IMR-90 (cell line): Measurements from ENCODE around the gene PDGFA. TPM values are rescaled to one million over a fixed set of nuclear protein-coding genes. Genes with fewer than 3 reads are reported as not detected.

Source experiments
- ATAC-seq: fragments of 200-7000 bp; cut with Tn5 transposase; 2 replicates; pipeline ENCODE4 v1.9.1; 2020; ENCODE audit warnings: low read depth, mild to moderate bottlenecking, moderate library complexity
- BruUV-seq: library from RNA; stranded (reverse); fragments of 400-500 nt; replicated peaks from 2 replicates; lab custom pipeline; 2021; lab: Mats Ljungman, UMichigan
- CTCF ChIA-PET: fragments of 300-600 bp; formaldehyde crosslinking; extraction: SDS; loops from one replicate; lab custom pipeline; 2021; ENCODE audit warnings: antibody characterized with exemption; lab: Yijun Ruan, JAX
- POLR2A ChIA-PET: fragments of 300-600 bp; sonication (Branson Sonifier 250); formaldehyde crosslinking; loops from one replicate; lab custom pipeline; 2022; ENCODE audit warnings: antibody characterized with exemption; ENCODE audit not compliant: unreplicated experiment; lab: Charles Lee
- DNase-seq: peaks from one replicate; pipeline ENCODE4 v3.0.0; 2013
- H2AFZ ChIP-seq: replicated peaks from 2 replicates; pipeline ENCODE3; 2013; ENCODE audit warnings: low read length, mild to moderate bottlenecking; ENCODE audit not compliant: poor library complexity
- H2AK5ac ChIP-seq: 2 replicates; pipeline ENCODE4 v1.6.1; 2013; ENCODE audit warnings: low read depth, low read length, inconsistent platforms
- H2AK9ac ChIP-seq: replicated peaks from 2 replicates; pipeline ENCODE3; 2013; ENCODE audit warnings: mild to moderate bottlenecking, low read depth, low read length, moderate library complexity; ENCODE audit not compliant: poor library complexity
- H2BK120ac ChIP-seq: 2 replicates; pipeline ENCODE4 v1.6.1; 2013; ENCODE audit warnings: low read depth, low read length, inconsistent platforms
- H2BK15ac ChIP-seq: 3 replicates; pipeline ENCODE4 v1.6.1; 2013; ENCODE audit warnings: low read depth, low read length, inconsistent platforms
- H2BK20ac ChIP-seq: 2 replicates; pipeline ENCODE4 v1.6.1; 2013; ENCODE audit warnings: low read depth, mild to moderate bottlenecking, inconsistent platforms, low read length, moderate library complexity
- H2BK5ac ChIP-seq: 2 replicates; pipeline ENCODE4 v1.6.1; 2013; ENCODE audit warnings: mild to moderate bottlenecking, low read depth, low read length, inconsistent platforms; ENCODE audit not compliant: poor library complexity, severe bottlenecking
- H3K14ac ChIP-seq: replicated peaks from 2 replicates; pipeline ENCODE4 v1.6.1; 2013; ENCODE audit warnings: low read depth, low read length, inconsistent platforms
- H3K18ac ChIP-seq: 2 replicates; pipeline ENCODE4 v1.6.1; 2013; ENCODE audit warnings: low read depth, low read length, control low read depth
- H3K23ac ChIP-seq: 2 replicates; pipeline ENCODE4 v1.6.1; 2013; ENCODE audit warnings: low read depth, low read length, inconsistent platforms
- H3K27ac ChIP-seq: 2 replicates; pipeline ENCODE4 v1.5.1; 2013; ENCODE audit warnings: mild to moderate bottlenecking, control low read depth, low read length; ENCODE audit not compliant: insufficient read depth
- H3K27me3 ChIP-seq: 2 replicates; pipeline ENCODE4 v1.6.1; 2013; ENCODE audit warnings: low read length; ENCODE audit not compliant: control insufficient read depth, insufficient read depth
- H3K36me3 ChIP-seq: 2 replicates; pipeline ENCODE4 v1.6.1; 2013; ENCODE audit warnings: low read length, mixed read lengths; ENCODE audit not compliant: control insufficient read depth, insufficient read depth
- H3K4ac ChIP-seq: 2 replicates; pipeline ENCODE4 v1.6.1; 2013; ENCODE audit warnings: low read depth, low read length, inconsistent platforms
- H3K4me1 ChIP-seq: 2 replicates; pipeline ENCODE4 v1.6.1; 2013; ENCODE audit warnings: low read length, mixed read lengths; ENCODE audit not compliant: control insufficient read depth, insufficient read depth
- H3K4me2 ChIP-seq: 2 replicates; pipeline ENCODE4 v1.6.1; 2013; ENCODE audit warnings: low read depth, mild to moderate bottlenecking, control low read depth, low read length, moderate library complexity
- H3K4me3 ChIP-seq: 2 replicates; pipeline ENCODE4 v1.5.1; 2013; ENCODE audit warnings: low read depth, mild to moderate bottlenecking, control low read depth, low read length, moderate library complexity; ENCODE audit not compliant: insufficient read depth
- H3K56ac ChIP-seq: 2 replicates; pipeline ENCODE4 v1.6.1; 2013; ENCODE audit warnings: low read length, inconsistent platforms; ENCODE audit not compliant: insufficient read depth; ENCODE audit errors: extremely low read depth
- H3K79me1 ChIP-seq, 2 experiments: 2 replicates each; pipeline ENCODE4 v1.6.1; 2013; ENCODE audit warnings: low read length in 2 of 2, inconsistent platforms in 1 of 2, low read depth in 1 of 2
- H3K9ac ChIP-seq: 2 replicates; pipeline ENCODE4 v1.6.1; 2013; ENCODE audit warnings: low read depth, low read length, control low read depth
- H3K9me1 ChIP-seq: 2 replicates; pipeline ENCODE4 v1.6.1; 2013; ENCODE audit warnings: low read length, inconsistent platforms; ENCODE audit not compliant: insufficient read depth
- H3K9me3 ChIP-seq: 2 replicates; pipeline ENCODE4 v1.6.1; 2013; ENCODE audit warnings: low read length; ENCODE audit not compliant: control insufficient read depth, insufficient read depth
- H4K20me1 ChIP-seq: 2 replicates; pipeline ENCODE4 v1.6.1; 2013; ENCODE audit warnings: low read length, inconsistent platforms; ENCODE audit not compliant: insufficient read depth
- H4K5ac ChIP-seq: 2 replicates; pipeline ENCODE4 v1.6.1; 2013; ENCODE audit warnings: mild to moderate bottlenecking, low read depth, low read length, control low read depth
- H4K8ac ChIP-seq, 2 experiments: 2 replicates each; pipeline ENCODE4 v1.6.1; 2013; ENCODE audit warnings: low read depth in 2 of 2, low read length in 2 of 2, control low read depth in 1 of 2, inconsistent platforms in 1 of 2
- H4K91ac ChIP-seq: 2 replicates; pipeline ENCODE4 v1.6.1; 2013; ENCODE audit warnings: low read depth, low read length, inconsistent platforms; ENCODE audit not compliant: insufficient read depth
- BHLHE40 ChIP-seq: fragments of 150-350 bp; IDR thresholded peaks from 2 replicates; pipeline ENCODE4 v1.6.1; 2016; ENCODE audit warnings: mild to moderate bottlenecking, low read depth, low read length
- MAZ ChIP-seq: IDR thresholded peaks from 2 replicates; pipeline ENCODE4 v1.6.1; 2012; ENCODE audit warnings: low read depth, mild to moderate bottlenecking, low read length, improper control_type of control experiment, moderate library complexity, borderline replicate concordance
- MXI1 ChIP-seq: IDR thresholded peaks from 2 replicates; pipeline ENCODE4 v1.6.1; 2012; ENCODE audit warnings: low read depth, mild to moderate bottlenecking, low read length, moderate library complexity, borderline replicate concordance
- POLR2A ChIP-seq: IDR thresholded peaks from 2 replicates; pipeline ENCODE4 v1.6.1; 2012; ENCODE audit warnings: mild to moderate bottlenecking, low read depth, low read length
- RCOR1 ChIP-seq: IDR thresholded peaks from 2 replicates; pipeline ENCODE4 v1.6.1; 2012; ENCODE audit warnings: mild to moderate bottlenecking, low read length, improper control_type of control experiment; ENCODE audit not compliant: insufficient replicate concordance
- SMC3 ChIP-seq: fragments of 150-350 bp; IDR thresholded peaks from 2 replicates; pipeline ENCODE4 v1.6.1; 2016; ENCODE audit warnings: low read depth, mild to moderate bottlenecking, antibody characterized with exemption, low read length, moderate library complexity
- WGBS, 2 experiments: methylation state at CpG; one replicate each; pipeline versions ENCODE4 v1.1.5 to v1.1.7; 2013; ENCODE audit warnings: missing lambda C conversion rate in 2 of 2; ENCODE audit not compliant: insufficient read length in 1 of 2; ENCODE audit errors: extremely low coverage in 2 of 2; 5-methylcytosine and 5-hydroxymethylcytosine counted together
- dilution Hi-C: fragments of 300-500 bp; cut with HindIII; formaldehyde crosslinking; loops from one replicate; pipeline ENCODE4 v1.14.3; 2018; ENCODE audit warnings: low sequenced_read_pairs; ENCODE audit not compliant: unreplicated experiment
- in situ Hi-C: fragments of 300-500 bp; cut with MboI; formaldehyde crosslinking; loops from 3 replicates; pipeline ENCODE4 v1.14.3; 2019; ENCODE audit warnings: low sequenced_read_pairs, inconsistent platforms, mixed read lengths
- intact Hi-C: fragments of 100-400 bp; cut with micrococcal nuclease; formaldehyde crosslinking; loops from 2 replicates; pipeline ENCODE4 v1.10.0; 2022
- polyA plus RNA-seq, 3 experiments: library from polyadenylated mRNA; depleted of rRNA; stranded (reverse); fragments of >200 nt; gene quantifications; 2 replicates each; pipeline ENCODE4 v1.2.3, GENCODE V29; 2012; ENCODE audit warnings: low replicate concordance in 1 of 3
- total RNA-seq: library from RNA; depleted of rRNA; stranded (reverse); fragments of >200 nt; gene quantifications from 2 replicates; pipeline ENCODE4 v1.2.3, GENCODE V29; 2012; rRNA removed
- TF ChIP-seq, protein P1 (sequence below): fragments of 150-350 bp; IDR thresholded peaks from 2 replicates; pipeline ENCODE4 v1.6.1; 2017; ENCODE audit warnings: mild to moderate bottlenecking, antibody characterized with exemption, low read length, low read depth

PDGFA gene
- total and polyA plus RNA-seq, 2 of the 4 experiments (the other 2 are of a cell fraction): 3.3 to 3.8 TPM

DNA sequence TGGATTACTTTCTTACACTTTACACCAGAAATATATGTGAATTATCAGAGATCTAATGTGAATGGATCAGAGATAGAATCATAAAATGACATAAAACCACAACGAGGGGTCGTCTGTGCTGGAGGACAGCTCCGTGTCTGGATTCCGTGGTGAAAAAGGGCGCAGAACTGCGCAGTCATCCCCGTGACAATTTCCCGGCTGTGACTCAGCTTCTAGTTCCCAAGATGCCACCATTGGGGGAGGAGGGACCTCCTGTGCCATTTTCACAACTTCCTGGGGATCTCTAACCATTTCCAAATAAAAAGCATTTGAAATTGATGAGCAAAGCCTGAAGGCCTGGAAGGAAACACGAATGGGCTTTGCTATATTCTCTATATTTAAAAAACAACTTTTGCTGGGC, 72.1 kb downstream of the PDGFA start:
- dilution Hi-C loops (no loop called here), in situ Hi-C loops (no loop called here), intact Hi-C loops (no loop called here)
- CTCF ChIA-PET: interaction anchor here (0.6 kb wide), 1 partner anchor 51 kb away, joined by 5 read pairs; no protein-coding TSS in a partner anchor
- WGBS, 2 experiments: 60% methylated on average over 2 of the region's 9 CpGs; no CpG with 5 or more reads in 1 of the 2 experiments
- H3K27ac ChIP-seq: no peak overlapping the region
- H3K36me3 ChIP-seq: no peaks in the 10 kb centered on the region
- peaks cover 3% of the 10 kb centered on the region for H3K9me3 ChIP-seq
- H3K9ac ChIP-seq: no peak overlapping the region
- no peak overlapping the region for H3K4me3 ChIP-seq
- no peaks in the 10 kb centered on the region for H3K79me1 ChIP-seq
- H3K56ac ChIP-seq: no peak overlapping the region
- POLR2A ChIA-PET: no interaction called here
- no peaks in the 10 kb centered on the region for H4K20me1 ChIP-seq
- TF ChIP-seq MAZ: no peak
- no peak for TF ChIP-seq SMC3
- TF ChIP-seq RCOR1: no peak
- no peak for TF ChIP-seq POLR2A
- no peak for TF ChIP-seq MXI1
- TF ChIP-seq BHLHE40: no peak
- TF ChIP-seq, protein P1, sequence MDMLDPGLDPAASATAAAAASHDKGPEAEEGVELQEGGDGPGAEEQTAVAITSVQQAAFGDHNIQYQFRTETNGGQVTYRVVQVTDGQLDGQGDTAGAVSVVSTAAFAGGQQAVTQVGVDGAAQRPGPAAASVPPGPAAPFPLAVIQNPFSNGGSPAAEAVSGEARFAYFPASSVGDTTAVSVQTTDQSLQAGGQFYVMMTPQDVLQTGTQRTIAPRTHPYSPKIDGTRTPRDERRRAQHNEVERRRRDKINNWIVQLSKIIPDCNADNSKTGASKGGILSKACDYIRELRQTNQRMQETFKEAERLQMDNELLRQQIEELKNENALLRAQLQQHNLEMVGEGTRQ: no peak
- no peak overlapping the region for H2AK9ac ChIP-seq
- DNase-seq: no peak
- H3K9me1 ChIP-seq: no peaks in the 10 kb centered on the region
- peaks cover 29% of the 10 kb centered on the region for H3K27me3 ChIP-seq
- H3K14ac ChIP-seq: no peak overlapping the region
- H2BK20ac ChIP-seq: no peak overlapping the region
- no peak overlapping the region for H3K4me2 ChIP-seq
- peaks cover 3% of the 10 kb centered on the region for H3K4me1 ChIP-seq
- ATAC-seq: no peak
- H2BK15ac ChIP-seq: no peak overlapping the region
- H4K91ac ChIP-seq: no peak overlapping the region
- no peak overlapping the region for H2AFZ ChIP-seq
- H2BK5ac ChIP-seq: no peak overlapping the region
- H3K4ac ChIP-seq: no peak overlapping the region
- no peak overlapping the region for H2BK120ac ChIP-seq
- no peak overlapping the region for H4K5ac ChIP-seq
- H3K23ac ChIP-seq: no peak overlapping the region
- no peak overlapping the region for H3K18ac ChIP-seq
- H4K8ac ChIP-seq: no peak overlapping the region
- no peak overlapping the region for H2AK5ac ChIP-seq
- no TSS peak for BruUV-seq

Other genes with a start within 250 kb of the PDGFA start
- not detected in 2 replicates for gene FOXL3, start 229.7 kb downstream of the PDGFA start, total RNA-seq
- not detected in 2 replicates for gene FOXL3, start 229.7 kb downstream of the PDGFA start, polyA plus RNA-seq (2012; rRNA removed)
- 12.4 and 13.9 TPM in 2 replicates for gene DNAAF5, start 206.9 kb upstream of the PDGFA start, total RNA-seq
- 32.6 and 36.1 TPM in 2 replicates for gene DNAAF5, start 206.9 kb upstream of the PDGFA start, polyA plus RNA-seq (2012; rRNA removed)
- 14.7 and 15.2 TPM in 2 replicates for gene PRKAR1B, start 207.4 kb upstream of the PDGFA start, total RNA-seq
- gene PRKAR1B, start 207.4 kb upstream of the PDGFA start, polyA plus RNA-seq (2012; rRNA removed): 19.8 and 20.2 TPM in 2 replicates